ENCODE data around the gene MAP3K5.

GRCh38 chr6:136775548-136775947, 16.7 kb downstream of the MAP3K5 start:
- TF ChIP-seq, protein P1, sequence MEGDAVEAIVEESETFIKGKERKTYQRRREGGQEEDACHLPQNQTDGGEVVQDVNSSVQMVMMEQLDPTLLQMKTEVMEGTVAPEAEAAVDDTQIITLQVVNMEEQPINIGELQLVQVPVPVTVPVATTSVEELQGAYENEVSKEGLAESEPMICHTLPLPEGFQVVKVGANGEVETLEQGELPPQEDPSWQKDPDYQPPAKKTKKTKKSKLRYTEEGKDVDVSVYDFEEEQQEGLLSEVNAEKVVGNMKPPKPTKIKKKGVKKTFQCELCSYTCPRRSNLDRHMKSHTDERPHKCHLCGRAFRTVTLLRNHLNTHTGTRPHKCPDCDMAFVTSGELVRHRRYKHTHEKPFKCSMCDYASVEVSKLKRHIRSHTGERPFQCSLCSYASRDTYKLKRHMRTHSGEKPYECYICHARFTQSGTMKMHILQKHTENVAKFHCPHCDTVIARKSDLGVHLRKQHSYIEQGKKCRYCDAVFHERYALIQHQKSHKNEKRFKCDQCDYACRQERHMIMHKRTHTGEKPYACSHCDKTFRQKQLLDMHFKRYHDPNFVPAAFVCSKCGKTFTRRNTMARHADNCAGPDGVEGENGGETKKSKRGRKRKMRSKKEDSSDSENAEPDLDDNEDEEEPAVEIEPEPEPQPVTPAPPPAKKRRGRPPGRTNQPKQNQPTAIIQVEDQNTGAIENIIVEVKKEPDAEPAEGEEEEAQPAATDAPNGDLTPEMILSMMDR (IDR thresholded peaks at IDR 0.05), result no peak
- no peak for TF ChIP-seq POLR2A (IDR thresholded peaks at IDR 0.05)
- TF ChIP-seq EP300 (IDR thresholded peaks at IDR 0.05), result no peak
